CD1c-positive myeloid dendritic cell (primary cell): ENCODE results near the gene KLRK1.
"Not testable (repeated sequence)": the region's sequence is repeated elsewhere in the genome, so short reads cannot be mapped to it uniquely, and the experiment has no call there.

Source experiments
- DNase-seq: peaks from one replicate; pipeline ENCODE4 v3.0.0-alpha.2; 2016; ENCODE audit errors: extremely low spot score

Gene KLRK1

DNA sequence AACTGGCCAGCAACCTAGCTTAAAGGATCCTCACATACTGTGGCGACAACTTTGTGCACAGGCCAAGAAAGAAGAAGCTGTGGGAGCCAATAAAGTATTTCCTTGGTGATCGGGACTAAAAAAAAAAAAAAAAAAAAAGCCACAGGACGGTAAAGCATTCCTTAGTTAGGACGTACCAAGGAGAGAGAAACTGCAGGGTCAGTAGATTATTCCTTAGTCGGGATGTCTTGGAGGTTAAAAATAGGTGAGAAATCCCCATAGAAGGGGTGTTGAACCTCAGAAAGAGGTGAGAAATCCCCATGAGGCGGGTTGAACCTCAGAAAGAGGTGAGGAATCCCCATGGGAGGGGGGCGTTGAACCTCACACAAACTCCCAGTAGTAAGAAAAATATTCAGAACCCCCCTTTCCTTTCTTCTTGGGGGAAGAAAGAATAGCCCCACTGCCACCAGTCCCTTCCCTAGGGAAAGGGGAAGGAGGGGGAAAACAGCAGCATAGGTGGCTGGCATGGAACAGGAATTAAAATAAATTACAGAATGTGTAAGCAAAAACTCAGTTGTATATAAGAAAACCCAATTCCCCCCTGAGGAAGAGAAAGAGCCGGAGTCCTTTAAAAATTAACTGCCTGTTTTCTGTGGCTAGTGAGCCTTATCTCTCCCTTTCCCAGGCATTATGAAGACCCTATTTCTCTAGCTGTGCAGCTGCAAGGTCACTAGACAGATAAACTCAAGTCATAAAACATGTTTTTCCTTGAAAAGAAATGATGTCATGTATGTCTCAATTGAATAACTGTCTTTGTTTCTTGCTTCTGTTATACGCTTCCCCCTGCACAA is 26.8 kb downstream of the KLRK1 start:
- peak; percentile 15 for DNase-seq

DNA sequence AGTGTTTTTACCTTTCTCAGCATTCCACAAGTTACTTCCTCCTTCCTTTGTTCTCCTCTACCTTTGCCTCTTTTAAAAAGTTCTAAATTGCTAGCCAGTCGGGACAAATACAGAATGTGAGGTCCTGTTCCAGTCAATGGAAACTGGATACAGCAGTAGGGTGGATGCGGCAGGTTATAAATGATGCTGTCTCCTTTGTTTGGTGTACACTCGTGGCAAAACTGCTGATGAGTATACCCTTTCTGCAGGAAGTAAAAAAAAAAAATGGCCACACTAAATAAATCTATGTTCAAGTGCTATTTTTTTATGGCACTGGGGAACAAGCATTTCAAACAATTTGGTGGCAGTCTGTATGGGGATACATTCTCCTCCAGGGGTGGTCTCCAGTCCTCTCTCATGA is 27.5 kb downstream of the KLRK1 start:
- DNase-seq = no peak

DNA sequence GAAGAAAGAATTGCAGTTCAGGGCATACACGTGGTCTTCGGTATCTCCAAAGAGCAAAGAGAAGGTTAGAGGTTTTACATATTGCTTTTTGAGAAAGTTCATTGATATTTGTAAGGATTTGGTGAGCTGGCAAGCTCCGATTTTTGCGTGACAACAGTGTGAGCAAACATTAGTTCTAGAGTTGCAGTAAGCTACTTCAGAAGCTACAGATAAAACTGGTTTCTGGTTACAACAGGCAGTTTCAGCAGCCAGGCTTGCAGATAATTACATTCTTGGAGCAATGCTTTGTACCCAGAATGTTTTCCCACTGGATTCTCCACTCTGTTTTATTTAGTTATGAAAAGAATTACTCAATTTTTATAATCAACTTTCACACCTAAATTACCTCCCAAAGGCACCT is 28.2 kb downstream of the KLRK1 start:
- DNase-seq = no peak

DNA sequence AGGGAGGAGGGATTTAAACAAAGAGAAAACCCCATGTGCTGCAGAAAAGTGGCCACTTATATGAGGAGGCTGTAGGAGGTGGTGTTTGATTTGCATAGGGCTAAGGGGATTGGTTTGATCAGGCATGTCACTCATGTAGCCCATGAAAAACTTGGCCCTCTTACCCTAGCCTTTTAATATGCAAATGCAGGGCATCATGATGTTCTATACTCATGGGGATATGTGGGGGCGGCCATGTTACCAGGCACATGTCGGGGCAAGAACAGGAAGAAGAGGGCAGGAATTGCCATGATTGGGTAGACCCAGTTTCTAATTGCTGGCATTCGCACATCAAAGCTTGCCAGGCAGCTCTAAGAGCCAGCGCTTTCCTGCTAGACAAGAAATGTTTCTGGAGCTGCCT is 28.8 kb downstream of the KLRK1 start:
- no peak for DNase-seq

DNA sequence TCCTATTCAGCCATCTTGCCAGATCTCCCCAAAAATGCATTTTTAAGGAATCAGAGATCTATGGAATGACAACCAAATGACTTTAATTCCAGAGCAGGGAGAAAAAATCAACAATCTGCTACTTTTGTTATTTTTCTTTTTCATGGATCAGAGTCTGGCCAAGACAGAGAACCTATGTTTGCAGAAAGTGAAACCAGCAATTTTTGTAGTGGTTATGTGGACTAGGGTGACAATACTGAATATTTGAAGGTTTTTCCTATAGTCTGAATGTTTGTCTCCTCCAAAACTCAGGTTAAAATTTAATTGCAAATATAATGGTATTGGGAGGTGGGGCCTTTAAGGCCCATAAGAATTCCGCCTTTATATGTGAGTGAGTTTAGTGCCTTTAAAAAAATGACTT is 30.9 kb downstream of the KLRK1 start:
- DNase-seq = no peak

DNA sequence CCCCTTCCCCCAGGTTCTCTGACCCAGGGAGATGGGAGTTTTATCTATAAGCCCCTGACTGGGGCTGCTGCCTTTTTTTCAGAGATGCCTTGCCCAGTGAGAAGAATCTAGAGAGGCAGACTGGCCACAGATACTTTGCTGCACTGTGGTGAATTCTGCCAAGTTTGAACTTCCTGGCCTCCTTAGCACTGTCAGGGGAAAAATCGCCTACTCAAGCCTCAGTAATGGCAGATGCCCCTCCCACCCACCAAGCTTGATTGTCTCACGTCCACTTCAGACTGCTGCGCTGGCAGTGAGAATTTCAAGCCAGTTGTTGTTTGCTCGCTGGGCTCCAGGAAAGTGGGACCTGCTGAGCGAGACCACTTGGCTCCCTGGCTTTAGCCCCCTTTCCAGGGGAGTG is 31.7 kb downstream of the KLRK1 start:
- no peak for DNase-seq

DNA sequence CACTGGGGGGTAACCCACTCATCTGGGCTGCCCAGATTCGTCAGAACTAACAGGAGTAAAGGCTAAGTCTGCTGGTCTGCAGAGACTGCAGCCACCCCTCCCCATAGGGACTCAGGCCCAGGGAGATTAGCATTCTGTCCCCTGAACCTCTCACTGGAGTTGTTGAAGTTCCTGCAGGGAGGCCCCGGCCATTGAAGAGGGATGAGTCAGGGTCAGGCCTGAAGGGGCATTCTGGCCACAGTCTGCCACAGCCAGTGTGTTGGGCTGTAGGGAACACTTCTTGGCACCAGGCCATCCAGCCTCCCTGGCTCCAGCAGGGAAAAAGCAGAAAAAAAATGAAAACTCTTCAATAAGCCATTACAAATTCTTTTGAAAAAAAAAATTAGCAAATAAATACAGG is 35.3 kb downstream of the KLRK1 start:
- DNase-seq = no peak

DNA sequence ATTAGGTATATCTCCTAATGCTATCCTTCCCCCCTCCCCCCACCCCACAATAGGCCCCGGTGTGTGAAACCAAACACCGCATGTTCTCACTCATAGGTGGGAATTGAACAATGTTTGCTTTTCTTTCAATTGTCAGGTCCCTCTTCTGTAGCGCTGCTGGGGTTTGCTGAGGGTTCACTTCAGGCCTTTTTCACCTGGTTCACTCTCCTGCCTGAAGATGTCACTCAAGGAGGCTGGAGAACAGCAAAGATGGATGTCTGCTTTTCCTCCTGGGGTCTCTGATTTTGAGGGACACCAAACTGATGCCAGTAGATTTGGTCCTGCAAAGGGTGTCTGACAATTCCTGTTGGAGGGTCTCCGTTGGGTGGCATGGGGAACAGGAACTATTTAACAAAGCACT is 35.8 kb downstream of the KLRK1 start:
- DNase-seq = no peak

DNA sequence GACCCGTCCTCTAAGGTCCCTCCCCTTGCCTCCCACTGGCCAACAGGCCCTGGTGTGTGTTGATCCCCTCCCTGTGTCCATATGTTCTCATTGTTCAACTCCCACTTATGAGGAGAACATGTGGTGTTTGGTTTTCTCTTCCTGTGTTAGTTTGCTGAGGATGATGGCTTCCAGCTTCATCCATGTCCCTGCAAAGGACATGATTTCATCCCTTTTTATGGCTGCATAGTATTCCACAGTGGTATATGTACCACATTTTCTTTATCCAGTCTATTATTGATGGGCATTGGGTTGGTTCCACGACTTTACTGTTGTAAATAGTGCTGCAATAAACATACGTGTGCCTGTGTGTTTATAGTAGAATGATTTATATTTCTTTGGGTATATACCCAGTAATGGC is 38.4 kb downstream of the KLRK1 start:
- DNase-seq = not testable (repeated sequence)

DNA sequence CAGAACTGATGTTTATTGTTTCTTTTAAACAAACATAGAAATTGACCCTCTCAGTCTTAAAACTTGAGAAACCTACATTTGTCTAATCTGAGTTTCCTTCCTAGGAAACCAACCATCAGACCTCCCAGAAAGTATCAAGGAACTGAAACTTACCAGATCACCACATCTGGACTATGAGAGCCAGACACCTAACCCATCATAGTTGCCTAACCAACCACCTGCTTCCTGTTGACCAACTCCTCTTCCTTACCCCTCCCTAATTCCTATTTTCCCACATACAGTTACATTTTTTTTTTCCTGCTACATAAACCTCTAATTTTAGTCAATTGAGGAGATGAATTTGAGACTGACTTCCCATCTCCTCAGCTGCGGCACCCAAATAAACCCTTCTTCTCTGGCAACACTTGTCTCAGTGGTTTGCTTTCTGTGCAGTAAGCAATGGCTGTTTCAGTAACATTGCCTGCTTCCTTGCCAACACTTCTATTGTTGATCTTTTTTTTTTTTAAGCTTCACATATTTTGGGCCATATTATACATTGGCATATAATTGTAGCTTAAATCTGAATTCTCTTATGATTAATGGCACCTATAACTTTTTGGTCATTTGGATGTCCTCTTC is 47.8 kb downstream of the KLRK1 start:
- peak; percentile 22 for DNase-seq

DNA sequence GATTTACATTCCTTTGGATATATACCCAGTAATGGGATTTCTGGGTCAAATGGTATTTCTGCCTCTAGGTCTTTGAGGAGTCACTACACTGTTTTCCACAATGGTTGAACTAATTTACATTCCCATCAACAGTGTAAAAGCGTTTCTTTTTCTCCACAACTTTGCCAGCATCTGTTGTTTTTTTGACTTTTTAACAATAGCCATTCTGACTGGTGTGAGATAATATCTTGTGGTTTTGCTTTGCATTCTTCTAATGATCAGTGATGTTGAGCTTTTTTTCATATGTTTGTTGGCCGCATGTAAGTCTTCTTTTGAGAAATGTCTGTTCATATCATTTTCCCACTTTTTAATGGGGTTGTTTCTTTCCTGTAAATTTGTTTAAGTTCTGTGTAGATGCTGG is 48.9 kb downstream of the KLRK1 start:
- not testable (repeated sequence) for DNase-seq

DNA sequence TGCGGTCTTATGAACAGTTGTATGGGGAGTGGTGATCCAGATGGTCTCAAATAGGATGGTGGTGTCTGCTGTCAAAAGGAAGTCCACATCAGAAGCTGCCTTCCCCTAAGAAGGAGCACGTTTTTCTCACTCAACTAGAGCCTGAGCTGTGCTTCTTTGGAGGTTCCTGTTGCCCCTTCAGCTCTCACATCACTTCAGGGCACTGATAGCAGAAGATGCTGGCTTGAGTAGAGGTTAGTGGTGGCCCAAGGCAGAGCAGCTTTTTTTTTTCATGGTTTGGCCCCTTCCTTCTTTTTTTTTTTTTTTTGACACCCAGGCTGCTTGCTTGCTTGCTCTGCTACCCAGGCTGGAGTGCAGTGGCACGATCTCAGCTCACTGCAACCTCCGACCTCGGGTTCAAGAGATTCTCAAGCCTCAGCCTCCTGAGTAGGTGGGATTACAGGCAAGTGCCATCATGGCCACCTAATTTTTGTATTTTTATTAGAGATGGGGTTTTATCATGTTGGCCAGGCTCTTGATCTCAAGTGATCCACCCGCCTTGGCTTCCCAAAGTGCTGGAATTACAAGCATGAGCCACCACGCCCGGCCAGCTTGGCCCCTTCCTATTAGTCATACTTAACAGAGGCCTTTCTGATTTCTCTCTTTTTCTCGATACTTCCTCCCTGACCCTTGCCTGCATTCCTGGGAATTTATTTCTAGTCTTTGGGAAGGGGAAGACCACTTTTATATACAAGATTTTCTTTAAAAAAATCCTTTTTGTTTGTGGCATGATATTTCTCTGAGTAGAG is 50.6 kb downstream of the KLRK1 start:
- DNase-seq = no peak

DNA sequence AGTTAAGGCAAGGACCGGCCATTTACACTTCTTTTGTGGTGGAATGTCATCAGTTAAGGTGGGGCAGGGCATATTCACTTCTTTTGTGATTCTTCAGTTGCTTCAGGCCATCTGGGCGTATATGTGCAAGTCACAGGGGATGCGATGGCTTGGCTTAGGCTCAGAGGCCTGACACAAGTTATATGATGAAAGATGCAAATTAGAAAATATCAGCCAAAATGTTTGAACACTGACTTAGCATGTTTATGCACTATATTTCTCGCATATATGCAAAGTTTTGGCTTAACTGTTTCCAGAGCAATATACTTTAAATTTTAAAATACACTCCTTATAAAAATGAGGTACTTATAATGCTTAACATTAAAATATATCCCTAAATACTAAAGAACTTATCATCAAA is 51.4 kb downstream of the KLRK1 start:
- DNase-seq = not testable (repeated sequence)

DNA sequence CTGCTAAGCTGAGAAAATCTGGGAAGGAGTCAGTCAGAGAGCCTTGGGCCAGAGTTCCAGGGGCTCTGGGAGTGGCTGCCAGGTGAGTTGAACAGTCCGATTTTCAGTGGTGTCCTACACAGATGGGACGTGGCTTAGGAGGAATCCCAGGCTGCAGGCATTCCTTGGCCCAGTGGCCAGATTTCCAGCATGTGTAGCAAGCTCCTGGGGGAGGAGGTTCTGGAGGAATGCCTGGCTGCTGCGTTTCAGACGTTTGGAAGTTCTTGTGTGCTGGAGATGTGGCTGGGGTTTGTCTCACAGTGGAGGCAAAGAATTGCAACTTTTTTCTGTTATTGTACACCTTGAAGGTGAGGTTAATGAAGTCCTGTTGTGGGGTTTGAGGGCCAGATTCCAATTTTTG is 53.6 kb downstream of the KLRK1 start:
- not testable (repeated sequence) for DNase-seq

DNA sequence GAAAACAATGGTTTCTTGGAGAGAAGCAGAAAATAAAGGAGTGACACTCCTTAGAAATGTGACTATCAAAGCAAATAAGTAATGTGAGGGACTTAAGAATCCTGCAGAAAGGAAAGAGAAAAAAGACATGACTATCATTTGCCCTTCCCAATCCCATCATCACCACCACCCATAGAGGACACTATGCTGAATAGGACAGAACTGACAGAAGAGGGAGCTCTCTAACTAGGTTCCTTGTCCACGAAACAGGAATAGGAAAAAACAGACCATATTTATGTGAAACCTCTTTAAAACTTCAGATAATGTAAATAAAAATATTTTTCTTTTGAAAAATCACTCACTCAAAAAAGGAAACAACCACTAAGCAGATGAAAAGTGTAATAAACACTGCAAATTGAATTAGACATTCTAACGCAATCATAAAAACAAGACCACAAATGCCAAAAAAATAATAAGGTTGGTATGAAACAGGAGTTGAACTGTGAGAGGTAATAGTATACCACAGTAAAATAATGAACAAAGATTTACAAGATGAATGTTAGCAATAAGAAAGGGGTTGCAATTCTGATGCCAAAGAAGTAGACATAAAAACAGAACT is 58.1 kb downstream of the KLRK1 start:
- peak; percentile 65 for DNase-seq

DNA sequence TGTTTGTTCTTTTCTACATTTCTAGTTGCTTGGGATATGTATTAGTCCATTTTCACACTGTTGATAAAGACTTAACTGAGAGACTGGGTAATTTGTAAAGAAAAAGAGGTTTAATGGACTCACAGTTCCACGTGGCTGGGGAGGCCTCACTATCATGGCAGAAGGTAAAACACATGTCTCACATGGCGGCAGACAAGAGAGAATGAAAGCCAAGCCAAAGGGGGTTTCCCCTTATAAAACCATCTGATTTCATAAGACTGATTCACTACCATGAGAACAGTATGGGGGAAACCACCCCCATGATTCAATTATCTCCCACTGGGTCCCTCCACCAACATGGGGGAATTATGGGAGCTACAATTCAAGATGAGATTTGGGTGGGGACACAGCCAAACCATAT is 61.1 kb downstream of the KLRK1 start:
- DNase-seq = not testable (repeated sequence)
